K562 (cell line): ENCODE data around the gene SHOC1. TPM values are rescaled to one million over a fixed set of nuclear protein-coding genes. Genes with fewer than 3 reads are reported as not detected.
"Not testable (repeated sequence)": the region's sequence is repeated elsewhere in the genome, so short reads cannot be mapped to it uniquely, and the experiment has no call there.

Source experiments
- ATAC-seq: fragments of 200-7000 bp; cut with Tn5 transposase; 3 replicates; pipeline ENCODE4 v1.9.1; 2020; ENCODE audit warnings: moderate library complexity
- BruUV-seq: library from RNA; stranded (reverse); fragments of 400-500 nt; replicated peaks from 2 replicates; lab custom pipeline; 2021; lab: Mats Ljungman, UMichigan
- CTCF ChIA-PET: fragments of 300-600 bp; formaldehyde crosslinking; extraction: SDS; loops from one replicate; lab custom pipeline; 2021; ENCODE audit warnings: low intra/inter-chr PET ratio; lab: Yijun Ruan, JAX
- POLR2A ChIA-PET: fragments of 300-600, 350-650 bp; sonication (Branson Sonifier 250); formaldehyde crosslinking; extraction: SDS; loops from one replicate; lab custom pipeline; 2021; ENCODE audit warnings: antibody characterized with exemption, inconsistent platforms; lab: Yijun Ruan, JAX
- DNase-seq, 4 experiments: peaks; one replicate each; pipeline versions ENCODE4 v3.0.0 to v3.0.0-alpha.2; 2011 to 2018; ENCODE audit warnings: low spot score in 3 of 4, mixed read lengths in 3 of 4; ENCODE audit errors: extremely low read depth in 1 of 4
- FAIRE-seq: peaks from 2 replicates; lab custom pipeline; 2011; peaks lifted over from hg19 to GRCh38; lab: Jason Lieb, UNC
- H2AFZ ChIP-seq: 2 replicates; pipeline ENCODE4 v1.6.0; 2011; ENCODE audit warnings: low read depth, low read length, control low read depth, inconsistent platforms
- H3K27ac ChIP-seq: fragments of 200-600 bp; 3 replicates; pipeline ENCODE4 v1.8.0; 2011; ENCODE audit warnings: low read depth, mild to moderate bottlenecking, control low read depth, inconsistent platforms, low read length, moderate library complexity, mixed read lengths; ENCODE audit errors: extremely low read depth
- H3K27me3 ChIP-seq, 2 experiments: fragments of 300-600 bp in 1 of 2; 2 replicates in 1 of 2; 3 replicates in 1 of 2; pipeline versions ENCODE4 v1.6.0 to v1.8.0; 2011; ENCODE audit warnings: inconsistent platforms in 2 of 2, low read length in 2 of 2, mild to moderate bottlenecking in 1 of 2, mixed read lengths in 1 of 2, moderate library complexity in 1 of 2; ENCODE audit not compliant: control insufficient read depth in 2 of 2, insufficient read depth in 2 of 2
- H3K36me3 ChIP-seq: fragments of 300-600 bp; 3 replicates; pipeline ENCODE4 v1.8.0; 2011; ENCODE audit warnings: mild to moderate bottlenecking, low read length, inconsistent platforms; ENCODE audit not compliant: control insufficient read depth, insufficient read depth
- H3K4me1 ChIP-seq, 2 experiments: fragments of 200-600 bp in 1 of 2; replicated peaks in 1 of 2; 2 replicates in 1 of 2; 3 replicates in 1 of 2; pipeline versions ENCODE4 v1.5.1 to v1.8.0; 2011; ENCODE audit warnings: inconsistent platforms in 2 of 2, low read length in 2 of 2, mild to moderate bottlenecking in 1 of 2, mixed read lengths in 1 of 2, moderate library complexity in 1 of 2; ENCODE audit not compliant: control insufficient read depth in 2 of 2, insufficient read depth in 2 of 2
- H3K4me2 ChIP-seq: 2 replicates; pipeline ENCODE4 v1.6.1; 2011; ENCODE audit warnings: low read length, control low read depth, inconsistent platforms, mixed read lengths; ENCODE audit not compliant: insufficient read depth
- H3K4me3 ChIP-seq: fragments of 200-600 bp; sonication (generic), shearing (Covaris generic); 2 replicates; pipeline ENCODE4 v1.5.1; 2016; ENCODE audit warnings: control low read depth, inconsistent platforms
- H3K79me2 ChIP-seq: fragments of 200-600 bp; 3 replicates; pipeline ENCODE4 v1.8.0; 2011; ENCODE audit warnings: low read length, inconsistent platforms; ENCODE audit not compliant: control insufficient read depth, insufficient read depth
- H3K9ac ChIP-seq, 2 experiments: 2 replicates each; pipeline versions ENCODE4 v1.6.0 to v1.6.1; 2011; ENCODE audit warnings: low read depth in 2 of 2, low read length in 2 of 2, control low read depth in 1 of 2, inconsistent platforms in 1 of 2, mild to moderate bottlenecking in 1 of 2, mixed read lengths in 1 of 2; ENCODE audit not compliant: insufficient read depth in 1 of 2
- H3K9me1 ChIP-seq: one replicate; pipeline ENCODE4 v1.6.0; 2011; ENCODE audit warnings: inconsistent platforms, mild to moderate bottlenecking, low read length, moderate library complexity; ENCODE audit not compliant: control insufficient read depth, insufficient read depth
- H3K9me3 ChIP-seq: replicated peaks from 2 replicates; pipeline ENCODE4 v1.5.1; 2011; ENCODE audit warnings: low read depth, low read length, inconsistent platforms; ENCODE audit not compliant: control insufficient read depth, insufficient read depth
- H4K20me1 ChIP-seq: replicated peaks from 2 replicates; pipeline ENCODE4 v1.6.1; 2011; ENCODE audit warnings: low read length, inconsistent platforms, mixed read lengths; ENCODE audit not compliant: control insufficient read depth, insufficient read depth
- ATF3 ChIP-seq, 2 experiments: fragments of 450-650 bp in 1 of 2; sonication (generic) in 1 of 2; formaldehyde crosslinking in 1 of 2; IDR thresholded peaks in 1 of 2; conservative IDR thresholded peaks in 1 of 2; 2 replicates each; pipeline versions ENCODE4 v1.6.1 to v1.8.1; 2016 to 2023; ENCODE audit warnings: mild to moderate bottlenecking in 2 of 2, moderate library complexity in 2 of 2, inconsistent platforms in 1 of 2, missing genetic modification reagents in 1 of 2
- ESRRA ChIP-seq: fragments of 450-650 bp; IDR thresholded peaks from 2 replicates; pipeline ENCODE4 v1.6.1; 2014; ENCODE audit warnings: low read depth, mild to moderate bottlenecking, moderate library complexity, borderline replicate concordance
- KLF10 ChIP-seq: fragments of 250-450 bp; sonication (Bioruptor Pico); IDR thresholded peaks from 2 replicates; pipeline ENCODE4 v1.6.1; 2021; ENCODE audit warnings: matching md5 sums
- NR3C1 ChIP-seq: sonication (generic); formaldehyde crosslinking; IDR thresholded peaks from 2 replicates; pipeline ENCODE4 v1.8.1; 2022; ENCODE audit warnings: missing genetic modification reagents
- RB1 ChIP-seq: fragments of 450-650 bp; IDR thresholded peaks from 2 replicates; pipeline ENCODE4 v1.6.1; 2017; ENCODE audit warnings: low read depth, mild to moderate bottlenecking
- WGBS: fragments of 100-300 bp; shearing (Covaris generic); methylation state at CpG from one replicate; pipeline ENCODE4 v1.1.6; 2016; ENCODE audit warnings: low coverage, mixed read lengths; ENCODE audit not compliant: insufficient coverage; ENCODE audit errors: missing lambda C conversion rate; 5-methylcytosine and 5-hydroxymethylcytosine counted together
- in situ Hi-C: fragments of 300-500 bp; cut with MboI; formaldehyde crosslinking; loops from 4 replicates; pipeline ENCODE4 v1.15.0; 2018; ENCODE audit warnings: inconsistent platforms, mixed read lengths
- intact Hi-C: fragments of 100-400 bp; cut with micrococcal nuclease; formaldehyde crosslinking; loops from 2 replicates; pipeline ENCODE4 v1.14.2; 2022
- polyA plus RNA-seq, 8 experiments: library from polyadenylated mRNA; depleted of rRNA in 4 of 8; stranded (reverse) in 5 of 8; unstranded in 3 of 8; fragments of >200 nt; fragmentation: Nextera tagmentation in 2 of 8; fragmentation: Illumina TruSeq in 1 of 8; extraction: Ambion mirVana in 2 of 8; extraction: Trizol in 1 of 8; gene quantifications; 2 replicates each; pipeline versions ENCODE4 v1.2.1 to v1.2.3, GENCODE V29; 2011 to 2014; ENCODE audit warnings: inconsistent platforms in 1 of 8, missing spikeins in 1 of 8
- total RNA-seq, 7 experiments: library from RNA; depleted of rRNA in 6 of 7; stranded (reverse); fragments of >200 nt in 6 of 7; fragmentation: Illumina TruSeq in 2 of 7; extraction: Trizol in 2 of 7; gene quantifications; 2 replicates each; pipeline versions ENCODE4 v1.2.1 to v1.2.3, GENCODE V29; 2011 to 2021; ENCODE audit warnings: low replicate concordance in 1 of 7
- TF ChIP-seq, protein P1 (sequence below), 2 experiments: fragments of 450-650 bp in 1 of 2; sonication (generic) in 1 of 2; formaldehyde crosslinking; conservative IDR thresholded peaks; 2 replicates each; pipeline versions ENCODE4 v1.4.0 to v1.8.1; 2020 to 2022; ENCODE audit warnings: mild to moderate bottlenecking in 1 of 2, missing genetic modification reagents in 1 of 2
- TF ChIP-seq, protein P2 (sequence below): fragments of 200-800 bp; sonication (Bioruptor generic); IDR thresholded peaks from 2 replicates; pipeline ENCODE4 v1.6.1; 2016; ENCODE audit warnings: missing genetic modification characterization, missing compliant biosample characterization

Gene SHOC1
- total and polyA plus RNA-seq, 9 of the 15 experiments (the other 6 are each of a cell fraction or from before 2014, with no cell fraction given), result 0.03 to 0.09 (median 0.04) TPM; not detected in 6

GRCh38 chr9:111798786-111799185 is 4.0 kb upstream of the SHOC1 start (continued):
- TF ChIP-seq KLF10, result no peak
- TF ChIP-seq ATF3 (IDR thresholded peaks at IDR 0.05), result peak; percentile 34; the same call in 1 of the 2 replicates
- no peak for TF ChIP-seq ATF3 (CRISPR knock-in tag; conservative IDR thresholded peaks at IDR 0.05)

DNA sequence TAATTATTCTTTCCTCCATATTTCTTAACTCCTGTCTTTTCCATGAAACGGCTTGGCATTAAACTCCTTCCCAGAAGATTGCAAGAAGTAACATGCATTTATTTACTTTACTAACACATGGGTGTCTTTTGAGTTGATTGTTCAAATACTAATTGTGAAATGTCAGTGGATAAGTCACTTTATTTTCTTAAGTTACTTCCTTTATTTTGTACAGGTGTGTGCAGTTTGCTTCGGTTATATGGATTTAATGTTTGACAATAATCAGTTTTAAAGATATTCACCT is 761 bp upstream of the SHOC1 start:
- Histone ChIP-seq H3K9me3 (no peaks in the 10 kb centered on the region), H3K36me3 (no peaks in the 10 kb centered on the region), H3K4me2 (no peak overlapping the region), H3K9me1 (no peaks in the 10 kb centered on the region), H3K27ac (no peak overlapping the region), H3K27me3 (no peaks in the 10 kb centered on the region), H4K20me1 (no peaks in the 10 kb centered on the region), H3K79me2 (no peaks in the 10 kb centered on the region), H3K9ac (no peak overlapping the region), H3K4me1 (peaks cover 0 to 5% of the 10 kb centered on the region in 2 experiments; a peak in 1 of 5 replicates), H3K4me3 (no peak overlapping the region), H2AFZ (no peak overlapping the region)
- WGBS, result 29% methylated on average over 2 of the region's 2 CpGs
- BruUV-seq, result no TSS peak
- FAIRE-seq (no peak), DNase-seq (no peak), ATAC-seq (no peak)
- TF ChIP-seq RB1 (no peak), NR3C1 (no peak), ESRRA (no peak)
- TF ChIP-seq, protein P1, sequence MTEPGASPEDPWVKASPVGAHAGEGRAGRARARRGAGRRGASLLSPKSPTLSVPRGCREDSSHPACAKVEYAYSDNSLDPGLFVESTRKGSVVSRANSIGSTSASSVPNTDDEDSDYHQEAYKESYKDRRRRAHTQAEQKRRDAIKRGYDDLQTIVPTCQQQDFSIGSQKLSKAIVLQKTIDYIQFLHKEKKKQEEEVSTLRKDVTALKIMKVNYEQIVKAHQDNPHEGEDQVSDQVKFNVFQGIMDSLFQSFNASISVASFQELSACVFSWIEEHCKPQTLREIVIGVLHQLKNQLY (CRISPR knock-in tag; conservative IDR thresholded peaks at IDR 0.05), result no peak
- TF ChIP-seq, protein P2, sequence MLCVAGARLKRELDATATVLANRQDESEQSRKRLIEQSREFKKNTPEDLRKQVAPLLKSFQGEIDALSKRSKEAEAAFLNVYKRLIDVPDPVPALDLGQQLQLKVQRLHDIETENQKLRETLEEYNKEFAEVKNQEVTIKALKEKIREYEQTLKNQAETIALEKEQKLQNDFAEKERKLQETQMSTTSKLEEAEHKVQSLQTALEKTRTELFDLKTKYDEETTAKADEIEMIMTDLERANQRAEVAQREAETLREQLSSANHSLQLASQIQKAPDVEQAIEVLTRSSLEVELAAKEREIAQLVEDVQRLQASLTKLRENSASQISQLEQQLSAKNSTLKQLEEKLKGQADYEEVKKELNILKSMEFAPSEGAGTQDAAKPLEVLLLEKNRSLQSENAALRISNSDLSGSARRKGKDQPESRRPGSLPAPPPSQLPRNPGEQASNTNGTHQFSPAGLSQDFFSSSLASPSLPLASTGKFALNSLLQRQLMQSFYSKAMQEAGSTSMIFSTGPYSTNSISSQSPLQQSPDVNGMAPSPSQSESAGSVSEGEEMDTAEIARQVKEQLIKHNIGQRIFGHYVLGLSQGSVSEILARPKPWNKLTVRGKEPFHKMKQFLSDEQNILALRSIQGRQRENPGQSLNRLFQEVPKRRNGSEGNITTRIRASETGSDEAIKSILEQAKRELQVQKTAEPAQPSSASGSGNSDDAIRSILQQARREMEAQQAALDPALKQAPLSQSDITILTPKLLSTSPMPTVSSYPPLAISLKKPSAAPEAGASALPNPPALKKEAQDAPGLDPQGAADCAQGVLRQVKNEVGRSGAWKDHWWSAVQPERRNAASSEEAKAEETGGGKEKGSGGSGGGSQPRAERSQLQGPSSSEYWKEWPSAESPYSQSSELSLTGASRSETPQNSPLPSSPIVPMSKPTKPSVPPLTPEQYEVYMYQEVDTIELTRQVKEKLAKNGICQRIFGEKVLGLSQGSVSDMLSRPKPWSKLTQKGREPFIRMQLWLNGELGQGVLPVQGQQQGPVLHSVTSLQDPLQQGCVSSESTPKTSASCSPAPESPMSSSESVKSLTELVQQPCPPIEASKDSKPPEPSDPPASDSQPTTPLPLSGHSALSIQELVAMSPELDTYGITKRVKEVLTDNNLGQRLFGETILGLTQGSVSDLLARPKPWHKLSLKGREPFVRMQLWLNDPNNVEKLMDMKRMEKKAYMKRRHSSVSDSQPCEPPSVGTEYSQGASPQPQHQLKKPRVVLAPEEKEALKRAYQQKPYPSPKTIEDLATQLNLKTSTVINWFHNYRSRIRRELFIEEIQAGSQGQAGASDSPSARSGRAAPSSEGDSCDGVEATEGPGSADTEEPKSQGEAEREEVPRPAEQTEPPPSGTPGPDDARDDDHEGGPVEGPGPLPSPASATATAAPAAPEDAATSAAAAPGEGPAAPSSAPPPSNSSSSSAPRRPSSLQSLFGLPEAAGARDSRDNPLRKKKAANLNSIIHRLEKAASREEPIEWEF (CRISPR knock-in tag), result no peak
- intact Hi-C loops, result no loop called here
- in situ Hi-C loops, result no loop called here
- ChIA-PET POLR2A (no interaction called here), CTCF (no interaction called here)

DNA sequence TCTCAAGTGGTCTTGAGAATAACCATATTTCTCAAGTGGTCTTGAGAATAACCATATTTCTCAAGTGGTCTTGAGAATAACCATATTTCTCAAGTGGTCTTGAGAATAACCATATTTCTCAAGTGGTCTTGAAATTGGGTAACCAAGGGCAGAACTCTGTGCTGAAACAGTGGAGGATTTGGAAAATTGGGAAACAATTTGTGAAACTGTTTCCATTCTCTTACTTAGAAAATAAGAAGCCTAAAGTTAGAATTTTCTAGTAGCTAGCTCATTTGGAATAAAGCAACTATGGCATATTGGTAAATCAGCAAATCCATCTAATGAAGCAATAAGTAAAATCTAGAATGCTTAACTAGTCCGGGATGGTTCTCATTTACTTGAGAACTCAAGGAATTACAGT is 2.9 kb downstream of the SHOC1 start:
- POLR2A ChIA-PET, BruUV-seq: not testable (repeated sequence)
- 14% methylated on average over 1 of the region's 1 CpG for WGBS

More for the DNA sequence above, 2.9 kb downstream of the SHOC1 start:
- DNase-seq, H3K27me3 ChIP-seq, H3K27ac ChIP-seq, H3K36me3 ChIP-seq, FAIRE-seq, H3K9me1 ChIP-seq, H3K4me3 ChIP-seq, in situ Hi-C loops, H4K20me1 ChIP-seq, H3K4me2 ChIP-seq, intact Hi-C loops, H3K79me2 ChIP-seq, H3K4me1 ChIP-seq, ATAC-seq, H3K9ac ChIP-seq, H3K9me3 ChIP-seq, H2AFZ ChIP-seq, CTCF ChIA-PET: not testable (repeated sequence)
